Ascending aorta (tissue), 2 donors: ENCODE measurements around the gene PAK4. TPM values are rescaled to one million over a fixed set of nuclear protein-coding genes. Genes with fewer than 3 reads are reported as not detected.

Experiments
- DNase-seq, 2 donors: peaks; one replicate each; pipeline ENCODE4 v3.0.0-alpha.2; 2019; ENCODE audit warnings: low spot score in 2 of 2
- H3K27ac ChIP-seq, 2 donors: fragments of 200-600 bp; sonication (generic); one replicate each; pipeline ENCODE4 v1.5.1; 2016 to 2017; ENCODE audit warnings: mild to moderate bottlenecking in 1 of 2
- H3K27me3 ChIP-seq: fragments of 200-600 bp; sonication (generic); one replicate; pipeline ENCODE4 v1.5.1; 2017
- H3K36me3 ChIP-seq, 2 donors: fragments of 200-600 bp; sonication (generic); one replicate each; pipeline ENCODE4 v1.5.1; 2016
- H3K4me1 ChIP-seq, 2 donors: fragments of 200-600 bp; sonication (generic); one replicate each; pipeline ENCODE4 v1.5.1; 2016 to 2017; ENCODE audit warnings: mild to moderate bottlenecking in 1 of 2
- H3K4me3 ChIP-seq, 2 donors: fragments of 200-600 bp; sonication (generic); one replicate each; pipeline ENCODE4 v1.5.1; 2016 to 2017; ENCODE audit warnings: mild to moderate bottlenecking in 1 of 2
- H3K9me3 ChIP-seq, 2 donors: fragments of 200-600 bp; sonication (generic); one replicate each; pipeline ENCODE4 v1.5.1; 2016
- CTCF ChIP-seq, 3 experiments: fragments of 200-600 bp in 2 of 3; fragments of 450-650 bp in 1 of 3; sonication (generic) in 2 of 3; IDR thresholded peaks; one replicate each; pipeline ENCODE4 v1.5.1; 2016 to 2019; ENCODE audit warnings: antibody characterized with exemption in 3 of 3, mild to moderate bottlenecking in 1 of 3, moderate library complexity in 1 of 3
- intact Hi-C: fragments of 100-400 bp; cut with DNase I; formaldehyde crosslinking; loops from one replicate; pipeline ENCODE4 v1.15.1; 2023
- total RNA-seq: library from RNA; depleted of rRNA; stranded (reverse); fragments of >200 nt; gene quantifications from one replicate; pipeline ENCODE4 v1.1.0, GENCODE V29; 2016

PAK4 gene
- total RNA-seq, 1 donor from 2014 or later, result 27.4 TPM

GRCh38 chr19:39164289-39164688 lies 38.7 kb downstream of the PAK4 start:
- peaks cover 0 to under 1% of the 10 kb centered on the region in 2 donors for H3K36me3 ChIP-seq
- H3K27ac ChIP-seq, result no peak overlapping the region
- H3K27me3 ChIP-seq, result no peaks in the 10 kb centered on the region
- no peak for DNase-seq
- intact Hi-C loops, result no loop called here
- no peak overlapping the region for H3K4me3 ChIP-seq
- TF ChIP-seq CTCF (IDR thresholded peaks at IDR 0.05), result no peak
- H3K9me3 ChIP-seq, result no peaks in the 10 kb centered on the region
- peaks cover 6 to 24% of the 10 kb centered on the region in 2 donors for H3K4me1 ChIP-seq

- H3K4me3 ChIP-seq, result no peak overlapping the region
- peaks cover 0 to 14% of the 10 kb centered on the region in 2 donors for H3K36me3 ChIP-seq
- H3K27me3 ChIP-seq, result no peaks in the 10 kb centered on the region
- no peak for TF ChIP-seq CTCF (IDR thresholded peaks at IDR 0.05)
- no peaks in the 10 kb centered on the region for H3K9me3 ChIP-seq
- DNase-seq, result no peak
- intact Hi-C loops, result no loop called here
- no peak overlapping the region for H3K27ac ChIP-seq
- peaks cover 0 to 18% of the 10 kb centered on the region in 2 donors for H3K4me1 ChIP-seq
These were observed 40.3 kb downstream of the PAK4 start for GRCh38 chr19:39165857-39166256.

GRCh38 chr19:39166571-39167391 lies 41.2 kb downstream of the PAK4 start:
- no peak for DNase-seq
- Histone ChIP-seq H3K27me3 (no peaks in the 10 kb centered on the region), H3K9me3 (no peaks in the 10 kb centered on the region), H3K27ac (peak overlapping the region in 1 of 2 donors; percentile 44), H3K36me3 (peaks cover 0 to 14% of the 10 kb centered on the region in 2 donors), H3K4me3 (no peak overlapping the region), H3K4me1 (peaks cover 0 to 15% of the 10 kb centered on the region in 2 donors)
- TF ChIP-seq CTCF (IDR thresholded peaks at IDR 0.05), result no peak
- intact Hi-C loops, result no loop called here

GRCh38 chr19:39167461-39168257 lies 42.1 kb downstream of the PAK4 start:
- peaks cover 0 to 15% of the 10 kb centered on the region in 2 donors for H3K4me1 ChIP-seq
- H3K9me3 ChIP-seq, result no peaks in the 10 kb centered on the region
- TF ChIP-seq CTCF (IDR thresholded peaks at IDR 0.05), result no peak
- H3K27ac ChIP-seq, result peak overlapping the region in 1 of 2 donors; percentile 44
- no peak overlapping the region for H3K4me3 ChIP-seq
- H3K27me3 ChIP-seq, result no peaks in the 10 kb centered on the region
- intact Hi-C loops, result no loop called here
- DNase-seq, result no peak
- peaks cover 0 to 16% of the 10 kb centered on the region in 2 donors for H3K36me3 ChIP-seq

- intact Hi-C loops, result no loop called here
- Histone ChIP-seq H3K4me1 (peaks cover 0 to 15% of the 10 kb centered on the region in 2 donors), H3K9me3 (no peaks in the 10 kb centered on the region), H3K36me3 (peaks cover under 1 to 24% of the 10 kb centered on the region in 2 donors), H3K27me3 (no peaks in the 10 kb centered on the region), H3K4me3 (no peak overlapping the region), H3K27ac (no peak overlapping the region)
- TF ChIP-seq CTCF (IDR thresholded peaks at IDR 0.05), result no peak
- DNase-seq, result no peak
These were observed 42.9 kb downstream of the PAK4 start for GRCh38 chr19:39168258-39169142.
